Measurements from ENCODE around the gene PAPOLA.

- no peak for TF ChIP-seq CTCF (IDR thresholded peaks at IDR 0.05; ENCODE audit: insufficient read depth, low read depth, low read length)
- no peak for TF ChIP-seq EZH2 (IDR thresholded peaks at IDR 0.05; ENCODE audit: insufficient read depth, low read length)
These were observed 92.8 kb downstream of the PAPOLA start for GRCh38 chr14:96594961-96595360.
